GM21528 (cell line): Measurements from ENCODE around the gene RBPJ.

ENCODE experiments used
- ATAC-seq: cut with Tn5 transposase; IDR thresholded peaks from one replicate; pipeline ENCODE4 v1.9.1; 2021; ENCODE audit warnings: mild to moderate bottlenecking, moderate library complexity; ENCODE audit not compliant: unreplicated experiment, low FRiP score

Gene RBPJ

DNA sequence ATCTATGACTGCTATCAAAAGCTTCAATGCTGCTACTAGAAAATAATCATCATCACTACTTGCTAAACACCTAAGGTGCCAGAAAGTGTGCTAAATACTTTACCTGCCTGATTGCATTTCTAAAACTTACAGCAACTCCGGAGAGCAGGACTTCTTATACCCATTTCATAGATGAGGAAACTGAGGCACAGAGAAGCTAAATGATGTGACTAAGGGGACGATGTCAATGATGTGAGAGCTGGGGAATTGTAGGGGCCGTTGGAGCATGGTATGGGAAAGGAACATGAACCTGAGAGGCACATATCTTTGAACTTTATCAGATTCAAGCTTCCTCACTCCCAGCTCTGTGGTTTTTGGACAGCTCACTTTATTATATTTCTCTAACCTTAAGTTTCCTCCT is 130.8 kb downstream of the RBPJ start:
- ATAC-seq, result no peak

DNA sequence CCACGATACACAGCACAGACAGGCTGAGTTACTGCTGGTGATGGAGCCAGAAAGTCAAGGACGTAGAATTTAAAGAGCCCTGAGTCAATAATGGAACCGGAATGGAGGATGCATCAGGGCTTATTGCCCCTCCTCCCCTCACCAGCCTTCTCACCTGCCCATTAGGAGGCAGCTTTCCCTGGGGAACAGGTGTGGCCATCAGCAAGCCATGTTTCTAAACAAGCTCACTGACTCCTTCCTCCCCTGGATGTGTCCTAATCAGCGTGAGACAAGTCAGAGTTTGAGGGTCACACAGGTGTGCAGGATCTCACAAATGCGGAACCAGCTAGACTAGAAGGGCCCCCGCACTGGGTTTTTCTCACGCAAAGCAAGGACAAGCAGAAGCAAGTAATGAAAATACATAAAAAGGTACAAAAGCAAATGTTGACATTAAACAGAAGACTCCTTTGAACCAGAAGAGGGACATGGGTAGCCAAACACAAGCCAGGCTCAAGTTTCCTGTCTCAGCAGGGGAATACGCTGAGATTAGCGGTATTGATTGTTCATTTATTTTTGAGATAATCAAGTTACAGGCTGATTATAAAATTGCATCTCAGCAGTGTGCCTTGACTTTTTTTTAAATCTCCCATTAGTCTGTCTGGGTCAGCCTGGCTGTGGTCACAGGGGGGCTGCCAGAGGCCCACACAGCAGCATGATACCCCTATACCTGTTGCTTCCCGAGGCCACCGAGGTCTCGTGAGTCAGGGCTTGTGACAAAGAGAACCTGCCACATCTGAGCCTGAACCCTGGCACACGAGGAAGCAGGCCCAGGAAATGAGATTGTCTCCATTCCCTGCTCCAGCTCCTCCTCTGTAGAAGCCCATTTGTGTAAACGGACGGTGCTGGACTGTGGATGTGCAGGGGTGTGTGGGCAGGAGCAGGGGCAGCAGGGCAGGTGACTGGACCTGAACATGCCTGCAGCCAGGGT is 132.0 kb downstream of the RBPJ start:
- ATAC-seq, result no peak

GRCh38 chr4:26454961-26455360 is 134.1 kb downstream of the RBPJ start:
- ATAC-seq, result no peak

GRCh38 chr4:26455571-26455970 is 134.8 kb downstream of the RBPJ start:
- no peak for ATAC-seq

DNA sequence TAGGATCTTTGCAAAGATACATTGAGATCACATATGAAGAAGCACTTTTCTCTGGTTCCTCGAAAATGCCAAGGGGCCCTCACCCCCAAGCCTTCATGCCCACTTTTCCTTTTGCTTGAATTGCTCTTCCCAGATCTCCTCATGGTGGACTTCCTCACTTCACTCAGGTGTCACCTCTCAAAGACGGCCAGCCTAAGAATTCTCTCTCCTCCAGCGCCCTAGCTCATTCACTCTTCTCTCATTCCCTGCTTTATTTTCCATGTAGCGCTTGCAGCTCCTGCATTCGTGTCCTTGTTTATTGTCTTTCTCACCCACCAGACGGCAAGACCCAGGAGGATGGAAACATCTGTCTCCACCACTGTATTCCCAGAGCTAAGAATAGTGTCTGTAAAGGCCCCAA is 136.6 kb downstream of the RBPJ start:
- ATAC-seq, result no peak

- ATAC-seq, result no peak
These were observed 137.3 kb downstream of the RBPJ start for GRCh38 chr4:26458157-26458561.

GRCh38 chr4:26459054-26459755 is 138.4 kb downstream of the RBPJ start:
- ATAC-seq, result no peak

GRCh38 chr4:26459756-26460530 is 139.1 kb downstream of the RBPJ start:
- no peak for ATAC-seq

- no peak for ATAC-seq
These were observed 142.1 kb downstream of the RBPJ start for GRCh38 chr4:26462874-26463273.

DNA sequence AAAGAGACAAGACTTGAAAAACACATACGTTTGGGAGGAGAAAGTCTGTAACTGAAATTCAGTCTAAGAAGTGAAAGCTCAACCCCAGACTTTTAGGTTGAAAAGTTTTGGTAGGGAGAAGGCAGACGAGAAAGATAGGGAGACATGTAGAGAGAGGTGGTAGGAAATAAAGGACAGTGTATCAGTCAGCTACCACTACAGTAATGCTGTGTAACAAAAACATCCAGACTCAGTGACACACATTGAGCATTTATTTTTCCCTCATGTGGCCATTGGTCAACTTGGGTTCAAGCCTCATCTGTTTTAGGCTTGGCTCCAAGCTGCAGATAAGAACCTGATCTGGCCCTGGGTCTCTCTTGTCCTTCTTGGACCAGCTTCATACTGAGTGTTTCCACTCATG is 142.6 kb downstream of the RBPJ start:
- ATAC-seq, result no peak

DNA sequence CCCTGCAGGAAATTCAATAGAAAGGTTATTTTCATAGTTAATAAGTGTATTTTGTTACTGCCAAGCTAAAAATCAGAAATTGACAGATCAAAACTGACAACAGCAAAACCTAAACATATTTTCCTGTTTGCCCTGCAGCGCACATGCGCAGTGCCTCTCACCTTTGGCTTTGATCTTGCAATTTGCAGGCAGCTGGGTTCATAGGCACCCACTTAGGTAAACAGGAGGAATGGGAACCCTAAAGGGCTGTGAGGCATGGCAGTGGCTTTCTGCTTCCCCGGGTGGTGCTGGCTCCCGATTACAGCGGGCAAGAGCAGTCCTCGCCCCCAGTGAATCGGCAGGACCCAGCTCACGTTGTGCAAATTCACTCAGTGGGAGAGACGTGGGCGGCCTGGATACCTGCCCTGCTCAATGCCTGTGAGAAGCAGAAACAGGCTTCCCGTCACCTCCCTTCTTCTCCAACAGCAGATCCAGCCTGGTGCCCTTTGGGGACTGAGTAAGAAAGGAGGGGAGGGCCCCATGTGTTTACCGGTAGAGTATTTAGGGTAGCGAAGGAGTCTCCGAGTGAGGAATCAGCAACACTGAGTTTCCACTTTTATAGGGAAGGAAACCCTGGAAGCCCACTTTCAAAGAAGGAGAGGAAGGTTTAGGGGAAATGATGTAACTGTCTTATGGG is 143.7 kb downstream of the RBPJ start:
- ATAC-seq, result no peak

DNA sequence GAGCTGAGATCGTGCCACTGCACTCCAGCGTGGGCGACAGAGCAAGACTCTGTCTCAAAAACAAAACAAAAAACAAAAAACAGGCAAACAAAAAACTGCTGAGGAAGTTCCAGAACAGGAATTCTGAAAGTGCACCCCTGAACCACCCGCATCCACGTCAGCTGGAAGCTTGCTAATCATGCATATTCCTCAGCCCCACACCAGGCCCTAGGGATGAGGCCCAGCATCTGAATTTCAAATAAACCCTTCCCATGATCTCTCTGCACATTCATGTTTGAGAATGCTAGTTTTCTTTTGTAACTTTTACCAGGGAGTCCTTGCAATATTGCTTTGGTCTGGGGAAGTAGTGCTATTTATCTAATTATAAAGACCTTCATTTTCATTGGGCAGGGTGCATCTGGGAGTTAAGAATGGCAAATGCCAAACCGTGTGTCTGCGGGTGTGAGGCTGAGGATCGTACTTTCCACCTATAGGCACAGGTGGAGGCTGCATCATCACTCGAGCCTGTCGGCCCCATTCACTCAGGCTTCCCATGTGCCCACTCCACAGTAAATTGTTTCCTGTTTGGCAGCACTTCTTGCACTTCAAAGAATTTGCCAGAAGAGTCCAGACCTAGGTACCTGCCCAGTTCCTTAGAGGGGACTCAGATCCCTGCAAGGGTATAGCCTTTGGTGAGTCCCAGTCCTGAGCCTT is 145.9 kb downstream of the RBPJ start:
- no peak for ATAC-seq

GRCh38 chr4:26467724-26468123 is 146.9 kb downstream of the RBPJ start:
- no peak for ATAC-seq

- ATAC-seq, result no peak
These were observed 147.6 kb downstream of the RBPJ start for GRCh38 chr4:26468283-26468949.

GRCh38 chr4:26468977-26469376 is 148.2 kb downstream of the RBPJ start:
- no peak for ATAC-seq

- no peak for ATAC-seq
These were observed 151.1 kb downstream of the RBPJ start for GRCh38 chr4:26471890-26472289.

GRCh38 chr4:26473893-26474292 is 153.1 kb downstream of the RBPJ start:
- no peak for ATAC-seq

- ATAC-seq, result no peak
These were observed 153.7 kb downstream of the RBPJ start for GRCh38 chr4:26474551-26474950.

GRCh38 chr4:26475716-26476115 is 154.9 kb downstream of the RBPJ start:
- no peak for ATAC-seq
